ENCODE data around the gene MRPL54. TPM values are rescaled to one million over a fixed set of nuclear protein-coding genes. Genes with fewer than 3 reads are reported as not detected.

The MRPL54 gene
- total and polyA plus RNA-seq, 2 experiments from 2014 or later: 29.7 to 89.9 TPM

Small RNA genes lying within 50 kb of the gene (small RNA-seq; reads per million reads assigned to genes)
- not detected for gene AC005777.1 (ENCODE audit: low replicate concordance)

Other genes with a start within 250 kb of the MRPL54 start
- gene TEKTIP1, start 223.5 kb upstream of the MRPL54 start, total RNA-seq (2014; rRNA removed; shearing (Covaris generic)): not detected in 2 replicates
- 0.50 TPM in 1 of 2 replicates, not detected in the other for gene TEKTIP1, start 223.5 kb upstream of the MRPL54 start, polyA plus RNA-seq (2016; fragmentation: Nextera tagmentation; extraction: Ambion mirVana)
- gene MFSD12, start 205.1 kb upstream of the MRPL54 start, total RNA-seq (2014; rRNA removed; shearing (Covaris generic)): 75.5 and 91.1 TPM in 2 replicates
- 35.3 and 36.1 TPM in 2 replicates for gene MFSD12, start 205.1 kb upstream of the MRPL54 start, polyA plus RNA-seq (2016; fragmentation: Nextera tagmentation; extraction: Ambion mirVana)
- gene HMG20B, start 189.7 kb upstream of the MRPL54 start, total RNA-seq (2014; rRNA removed; shearing (Covaris generic)): 107 and 130 TPM in 2 replicates
- gene HMG20B, start 189.7 kb upstream of the MRPL54 start, polyA plus RNA-seq (2016; fragmentation: Nextera tagmentation; extraction: Ambion mirVana): 74.1 and 77.8 TPM in 2 replicates
- 0.59 and 1.6 TPM in 2 replicates for gene GIPC3, start 177.2 kb upstream of the MRPL54 start, total RNA-seq (2014; rRNA removed; shearing (Covaris generic))
- 0.26 and 0.48 TPM in 2 replicates for gene GIPC3, start 177.2 kb upstream of the MRPL54 start, polyA plus RNA-seq (2016; fragmentation: Nextera tagmentation; extraction: Ambion mirVana)
- gene TBXA2R, start 155.8 kb upstream of the MRPL54 start, total RNA-seq (2014; rRNA removed; shearing (Covaris generic)): 0.73 and 0.82 TPM in 2 replicates
- 0.42 and 0.47 TPM in 2 replicates for gene TBXA2R, start 155.8 kb upstream of the MRPL54 start, polyA plus RNA-seq (2016; fragmentation: Nextera tagmentation; extraction: Ambion mirVana)
- 47.4 and 47.7 TPM in 2 replicates for gene CACTIN, start 135.9 kb upstream of the MRPL54 start, total RNA-seq (2014; rRNA removed; shearing (Covaris generic))
- gene CACTIN, start 135.9 kb upstream of the MRPL54 start, polyA plus RNA-seq (2016; fragmentation: Nextera tagmentation; extraction: Ambion mirVana): 14.3 and 16.9 TPM in 2 replicates
- 35.2 and 46.7 TPM in 2 replicates for gene PIP5K1C, start 62.2 kb upstream of the MRPL54 start, total RNA-seq (2014; rRNA removed; shearing (Covaris generic))
- gene PIP5K1C, start 62.2 kb upstream of the MRPL54 start, polyA plus RNA-seq (2016; fragmentation: Nextera tagmentation; extraction: Ambion mirVana): 11.8 and 13.5 TPM in 2 replicates
- 19.8 and 23.9 TPM in 2 replicates for gene TJP3, start 54.3 kb upstream of the MRPL54 start, total RNA-seq (2014; rRNA removed; shearing (Covaris generic))
- gene TJP3, start 54.3 kb upstream of the MRPL54 start, polyA plus RNA-seq (2016; fragmentation: Nextera tagmentation; extraction: Ambion mirVana): 14.1 and 18.2 TPM in 2 replicates
- gene APBA3, start 990 bp upstream of the MRPL54 start, total RNA-seq (2014; rRNA removed; shearing (Covaris generic)): 31.8 and 56.1 TPM in 2 replicates
- 16.6 and 17.2 TPM in 2 replicates for gene APBA3, start 990 bp upstream of the MRPL54 start, polyA plus RNA-seq (2016; fragmentation: Nextera tagmentation; extraction: Ambion mirVana)
- not detected in 2 replicates for gene RAX2, start 9.5 kb downstream of the MRPL54 start, total RNA-seq (2014; rRNA removed; shearing (Covaris generic))
- gene RAX2, start 9.5 kb downstream of the MRPL54 start, polyA plus RNA-seq (2016; fragmentation: Nextera tagmentation; extraction: Ambion mirVana): 0.13 TPM in 1 of 2 replicates, not detected in the other
- 21.4 and 30.3 TPM in 2 replicates for gene MATK, start 23.7 kb downstream of the MRPL54 start, total RNA-seq (2014; rRNA removed; shearing (Covaris generic))
- gene MATK, start 23.7 kb downstream of the MRPL54 start, polyA plus RNA-seq (2016; fragmentation: Nextera tagmentation; extraction: Ambion mirVana): 13.4 and 14.1 TPM in 2 replicates
- 13.5 and 15.8 TPM in 2 replicates for gene ZFR2, start 106.4 kb downstream of the MRPL54 start, total RNA-seq (2014; rRNA removed; shearing (Covaris generic))
- gene ZFR2, start 106.4 kb downstream of the MRPL54 start, polyA plus RNA-seq (2016; fragmentation: Nextera tagmentation; extraction: Ambion mirVana): 25.4 and 31.3 TPM in 2 replicates
- 36.4 and 45.7 TPM in 2 replicates for gene ATCAY, start 118.0 kb downstream of the MRPL54 start, total RNA-seq (2014; rRNA removed; shearing (Covaris generic))
- 16.9 and 22.8 TPM in 2 replicates for gene ATCAY, start 118.0 kb downstream of the MRPL54 start, polyA plus RNA-seq (2016; fragmentation: Nextera tagmentation; extraction: Ambion mirVana)
- gene NMRK2, start 170.4 kb downstream of the MRPL54 start, total RNA-seq (2014; rRNA removed; shearing (Covaris generic)): 55.9 and 57.3 TPM in 2 replicates
- 65.3 and 69.3 TPM in 2 replicates for gene NMRK2, start 170.4 kb downstream of the MRPL54 start, polyA plus RNA-seq (2016; fragmentation: Nextera tagmentation; extraction: Ambion mirVana)
- 95.6 and 105 TPM in 2 replicates for gene DAPK3, start 208.4 kb downstream of the MRPL54 start, total RNA-seq (2014; rRNA removed; shearing (Covaris generic))
- gene DAPK3, start 208.4 kb downstream of the MRPL54 start, polyA plus RNA-seq (2016; fragmentation: Nextera tagmentation; extraction: Ambion mirVana): 30.7 and 32.1 TPM in 2 replicates
- gene EEF2, start 222.8 kb downstream of the MRPL54 start, total RNA-seq (2014; rRNA removed; shearing (Covaris generic)): 2,892 and 2,987 TPM in 2 replicates
- 772 and 1,028 TPM in 2 replicates for gene EEF2, start 222.8 kb downstream of the MRPL54 start, polyA plus RNA-seq (2016; fragmentation: Nextera tagmentation; extraction: Ambion mirVana)
- 34.1 and 48.4 TPM in 2 replicates for gene PIAS4, start 245.1 kb downstream of the MRPL54 start, total RNA-seq (2014; rRNA removed; shearing (Covaris generic))
- gene PIAS4, start 245.1 kb downstream of the MRPL54 start, polyA plus RNA-seq (2016; fragmentation: Nextera tagmentation; extraction: Ambion mirVana): 17.0 and 20.0 TPM in 2 replicates